HG02870 (cell line): ENCODE data around the gene MYH1.
"Not testable (repeated sequence)": the region's sequence is repeated elsewhere in the genome, so short reads cannot be mapped to it uniquely, and the experiment has no call there.

Source experiments
- ATAC-seq: cut with Tn5 transposase; IDR thresholded peaks from one replicate; pipeline ENCODE4 v1.9.1; 2021; ENCODE audit warnings: mild to moderate bottlenecking, moderate library complexity; ENCODE audit not compliant: unreplicated experiment

Gene MYH1

DNA sequence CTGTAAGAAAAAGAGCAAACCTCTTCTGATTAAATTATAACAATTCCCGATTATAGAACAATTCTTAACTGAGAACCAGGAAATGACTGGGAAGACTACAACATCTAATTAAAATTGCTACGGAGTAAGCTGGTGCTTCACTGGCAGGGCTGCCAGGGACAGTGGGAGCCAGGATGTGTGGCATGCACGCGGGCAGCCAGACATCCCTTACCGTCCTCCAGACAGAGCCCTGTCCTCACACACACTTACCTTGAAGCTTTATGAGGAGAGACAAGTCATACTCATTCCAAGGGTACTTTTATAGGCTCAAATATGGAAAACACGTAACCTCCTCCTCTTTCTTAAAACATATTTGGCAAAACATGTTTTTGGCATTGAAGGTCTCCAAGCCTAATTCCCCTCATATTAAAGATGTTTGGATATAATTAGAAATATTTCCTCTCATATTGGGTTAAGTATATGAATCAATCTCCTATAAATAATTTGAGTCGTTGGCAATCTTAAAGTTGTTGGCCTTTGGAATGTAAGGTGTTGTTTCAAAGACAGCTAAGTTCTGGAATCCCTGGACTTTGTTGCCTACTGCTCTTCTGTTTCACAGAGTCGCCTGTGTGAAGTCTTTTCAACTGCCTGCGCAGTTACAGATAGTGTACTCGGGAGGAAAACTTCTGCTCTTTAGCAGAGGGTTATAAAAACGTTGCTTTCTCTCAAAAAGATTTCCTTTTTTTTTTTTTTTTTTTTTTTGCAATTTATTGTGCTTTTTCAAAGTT lies at the start of gene MYH1:
TSS of gene MYH1 (minus strand) at position 272 of the 767 bp plus-strand sequence. CDS start 1,900 bp downstream, outside the sequence.
- no peak for ATAC-seq

DNA sequence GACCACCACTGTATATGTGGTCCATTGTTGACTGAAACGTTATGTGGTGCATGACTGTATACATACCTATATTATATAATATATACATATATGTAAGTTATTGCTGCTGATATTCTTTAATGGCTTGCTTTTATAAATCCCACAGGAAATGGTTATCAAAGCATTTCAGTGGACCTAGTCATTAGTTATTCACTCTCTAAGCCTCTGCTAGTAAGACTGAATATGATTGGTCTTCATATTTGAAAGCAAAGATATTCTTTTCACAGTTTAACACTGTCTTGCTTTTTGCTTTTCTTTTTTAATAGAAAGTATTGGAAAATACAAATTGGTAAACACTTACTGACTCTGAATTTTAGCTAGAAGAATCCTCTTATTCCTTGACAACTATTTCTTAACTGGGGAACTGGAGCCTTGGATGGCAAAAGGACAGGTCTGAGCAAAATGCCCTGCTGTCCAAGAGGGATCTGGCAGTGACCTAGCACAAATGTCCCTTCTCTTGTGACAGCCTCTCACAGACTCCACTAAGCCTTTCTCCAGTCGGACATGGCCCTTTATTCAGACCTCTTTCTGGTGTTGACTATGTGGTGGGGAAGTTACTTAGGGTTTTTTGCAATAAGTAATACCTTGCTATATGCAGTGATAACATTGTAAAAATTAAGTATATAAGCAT lies 45.8 kb upstream of the MYH1 start:
- ATAC-seq: no peak

DNA sequence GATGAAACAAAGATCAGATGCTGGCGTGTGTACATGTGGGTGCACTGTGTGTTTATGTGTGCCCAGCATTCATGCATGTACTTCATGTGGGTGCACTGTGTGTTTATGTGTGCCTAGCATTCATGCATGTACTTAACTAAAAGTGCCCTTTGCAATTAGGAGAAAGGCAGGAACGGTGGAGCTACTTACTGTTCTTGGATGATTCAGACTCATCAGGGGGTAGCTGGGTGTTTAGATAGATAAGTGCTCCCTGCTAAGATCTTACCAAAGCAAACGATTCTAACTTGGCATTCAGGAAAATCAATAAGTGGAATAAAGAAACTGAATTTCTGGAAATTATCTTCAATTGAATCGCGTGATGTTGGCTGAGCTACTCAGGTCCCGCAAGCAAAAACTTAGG lies 39.7 kb upstream of the MYH1 start:
- ATAC-seq: no peak

DNA sequence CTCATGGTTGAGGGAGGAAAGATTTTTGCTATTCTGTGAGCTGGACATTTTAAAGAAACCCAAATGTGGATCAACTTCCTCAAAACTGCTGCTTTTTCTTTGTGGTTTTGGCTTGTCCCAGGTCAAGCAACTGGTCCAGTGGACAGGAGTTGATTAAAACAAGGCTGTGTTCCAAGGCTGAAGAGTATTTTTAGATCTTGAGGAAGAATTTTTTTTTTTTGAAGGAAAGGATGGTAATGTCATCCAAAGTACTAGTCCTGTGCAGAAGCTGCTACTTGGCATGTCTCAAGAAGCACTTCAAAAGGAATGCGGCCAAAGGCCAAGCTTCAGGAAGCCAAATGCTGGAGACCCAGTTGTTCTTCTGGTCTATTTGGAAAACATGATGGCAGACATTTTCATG lies 39.1 kb upstream of the MYH1 start:
- ATAC-seq: no peak

DNA sequence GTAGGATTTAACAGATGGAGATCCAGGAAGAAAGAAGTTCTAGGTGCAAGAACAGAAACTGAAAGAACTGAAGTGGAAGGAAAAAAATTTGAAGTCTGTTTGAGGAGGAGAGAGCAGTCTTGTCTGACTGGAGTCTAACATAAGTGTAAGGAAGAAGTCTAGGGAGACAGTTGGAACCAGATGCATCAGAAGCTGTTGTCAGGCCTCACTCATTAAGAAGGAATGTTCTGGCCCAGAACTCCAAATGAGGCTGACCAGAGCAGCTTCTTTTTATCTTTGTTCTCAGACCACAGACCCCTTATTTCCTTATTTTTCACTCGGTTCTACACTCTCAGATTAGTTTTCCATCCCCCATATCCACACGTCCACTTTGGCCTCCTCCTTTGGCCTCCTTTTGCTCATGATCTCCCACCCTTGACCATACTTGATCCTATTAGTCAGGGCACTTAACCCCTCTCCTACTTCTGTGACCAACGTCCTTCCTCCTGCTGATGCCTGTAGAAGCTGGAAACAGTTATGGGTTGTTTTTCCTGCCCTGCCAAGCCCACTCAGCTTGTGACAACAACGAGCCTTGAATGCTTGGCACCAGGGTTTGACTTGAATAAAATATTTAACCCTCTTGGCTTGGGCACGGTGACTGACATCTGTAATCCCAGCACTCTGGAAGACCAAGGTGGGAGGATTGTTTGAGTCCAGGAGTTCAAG lies 38.1 kb upstream of the MYH1 start:
- no peak for ATAC-seq

DNA sequence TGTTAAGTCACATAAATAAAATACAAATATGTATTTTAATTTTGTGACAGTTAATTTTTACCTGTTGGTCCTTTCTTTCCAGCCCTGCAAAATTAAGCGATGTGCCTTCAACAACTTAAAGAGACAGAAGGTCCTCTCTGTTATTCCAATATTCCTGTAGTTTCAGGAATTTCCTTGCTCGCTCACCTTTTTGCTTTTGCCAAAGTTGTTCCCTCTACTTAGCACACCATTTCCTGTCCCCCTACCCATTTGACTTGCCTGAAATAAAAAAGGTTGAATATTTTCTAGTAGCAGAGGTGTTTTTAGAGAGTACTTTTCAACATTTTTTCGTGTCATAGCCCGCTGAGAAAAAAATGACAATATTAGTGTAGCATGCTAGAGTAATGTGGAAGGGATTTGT lies 31.7 kb upstream of the MYH1 start:
- no peak for ATAC-seq

DNA sequence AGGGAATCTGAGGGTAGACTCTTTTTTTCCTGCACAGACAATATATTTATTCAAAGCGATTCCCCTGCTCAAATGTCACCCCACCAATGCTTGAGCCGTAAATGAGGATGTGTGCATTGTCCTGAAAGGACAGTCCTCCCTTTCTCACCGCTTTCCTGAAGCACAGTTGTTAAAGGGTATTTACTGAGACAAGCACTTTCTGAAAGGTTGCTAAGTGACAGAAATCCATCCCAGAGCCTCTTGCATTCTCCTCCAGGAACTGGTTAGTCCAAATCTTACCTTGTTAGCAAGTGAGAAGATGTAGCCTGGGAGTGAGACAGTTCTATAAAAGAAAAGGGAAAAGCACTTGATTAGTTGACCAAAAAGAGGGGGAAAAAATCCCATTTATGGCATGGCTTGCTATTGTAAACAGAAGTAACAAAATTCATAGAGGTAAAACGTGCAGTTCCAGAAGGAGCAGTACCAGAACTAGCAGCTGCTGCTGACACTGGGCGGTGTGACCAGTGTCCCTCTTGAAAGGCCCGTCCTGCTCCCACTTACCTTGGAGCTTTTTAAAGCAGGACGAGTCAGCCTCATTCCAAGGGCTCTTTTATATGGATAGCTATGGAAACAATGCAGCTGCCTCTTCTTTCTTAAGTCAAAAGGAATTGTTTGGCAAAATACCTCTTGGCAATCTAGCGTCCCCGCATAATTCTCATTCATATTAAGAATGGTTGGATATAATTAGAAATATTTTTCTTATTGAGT lies 30.9 kb upstream of the MYH1 start, which contains the start of gene MYH2:
TSS of gene MYH2 (minus strand) at position 563 of the 747 bp plus-strand sequence. CDS start 1,738 bp downstream, outside the sequence.
- no peak for ATAC-seq

DNA sequence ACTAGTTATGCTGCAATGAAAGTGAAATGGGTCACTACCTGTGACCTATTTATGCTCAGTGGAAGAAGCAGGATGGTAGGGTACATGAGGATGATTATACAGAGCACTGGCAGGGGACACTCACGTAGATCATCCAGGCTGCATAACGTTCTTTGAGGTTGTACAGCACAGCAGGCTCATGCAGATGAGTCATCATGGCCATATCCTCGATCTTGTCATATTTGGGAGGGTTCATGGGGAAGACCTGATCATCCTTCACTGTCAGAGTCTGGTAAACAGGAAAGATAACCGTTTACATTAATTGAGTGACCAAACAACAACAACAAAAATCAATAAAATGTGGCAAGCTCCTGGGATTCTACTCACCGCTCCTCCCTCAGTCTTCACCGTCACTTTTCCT lies 29.0 kb upstream of the MYH1 start:
- no peak for ATAC-seq

DNA sequence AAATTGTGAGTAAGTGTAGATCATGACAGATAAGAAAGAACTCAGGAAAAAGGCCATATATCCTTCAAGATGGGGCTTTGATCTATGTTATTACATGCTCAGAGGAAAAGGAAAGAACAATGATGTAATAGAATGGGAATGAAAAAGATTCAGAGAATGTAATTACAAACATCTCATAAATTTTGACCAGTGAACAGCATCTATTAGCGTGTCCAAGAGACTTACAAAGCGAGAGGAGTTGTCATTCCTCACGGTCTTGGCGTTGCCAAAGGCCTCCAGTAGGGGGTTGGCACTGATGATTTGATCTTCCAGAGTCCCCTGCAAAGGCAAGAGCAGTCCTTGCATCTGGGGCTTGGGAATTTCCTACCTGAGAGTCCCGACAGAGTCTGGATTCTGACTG lies 25.1 kb upstream of the MYH1 start:
- not testable (repeated sequence) for ATAC-seq

DNA sequence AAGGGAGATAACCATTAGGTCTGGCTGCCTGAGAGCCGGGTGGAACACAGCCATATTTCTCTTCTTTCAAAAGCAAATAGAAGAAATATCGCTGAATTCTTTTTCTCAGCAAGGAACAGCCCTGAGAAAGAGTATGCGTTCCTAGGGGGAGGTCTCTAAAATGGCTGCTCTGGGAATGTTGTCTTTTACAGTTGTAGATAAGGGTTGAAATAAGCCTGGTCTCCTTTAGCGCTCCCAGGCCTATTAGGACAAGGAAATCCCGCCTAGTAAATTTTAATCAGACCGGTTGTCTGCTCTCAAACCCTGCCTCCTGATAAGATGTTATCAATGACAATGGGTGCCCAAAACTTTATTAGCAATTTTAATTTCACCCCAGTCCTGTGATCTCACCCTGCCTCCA lies 22.8 kb upstream of the MYH1 start:
- ATAC-seq: not testable (repeated sequence)

DNA sequence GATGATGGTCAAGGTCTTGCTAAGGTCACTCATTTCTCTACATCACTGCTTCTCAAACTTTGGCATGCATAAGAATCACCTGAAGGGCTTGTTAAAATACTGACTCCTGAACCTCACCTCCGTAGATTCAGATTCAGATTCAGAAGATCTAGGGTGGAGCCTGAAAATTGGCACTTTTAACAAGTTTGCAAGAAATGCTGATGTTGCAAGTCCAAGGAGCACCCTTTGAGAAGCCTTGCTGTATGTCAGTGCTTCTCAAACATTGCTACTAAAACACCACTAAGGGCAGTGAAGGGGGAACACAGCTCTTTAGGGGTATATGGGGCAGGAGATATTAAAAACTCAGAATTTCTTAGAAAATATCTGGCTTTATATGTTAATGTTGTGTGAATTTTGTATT lies 13.7 kb upstream of the MYH1 start:
- no peak for ATAC-seq

DNA sequence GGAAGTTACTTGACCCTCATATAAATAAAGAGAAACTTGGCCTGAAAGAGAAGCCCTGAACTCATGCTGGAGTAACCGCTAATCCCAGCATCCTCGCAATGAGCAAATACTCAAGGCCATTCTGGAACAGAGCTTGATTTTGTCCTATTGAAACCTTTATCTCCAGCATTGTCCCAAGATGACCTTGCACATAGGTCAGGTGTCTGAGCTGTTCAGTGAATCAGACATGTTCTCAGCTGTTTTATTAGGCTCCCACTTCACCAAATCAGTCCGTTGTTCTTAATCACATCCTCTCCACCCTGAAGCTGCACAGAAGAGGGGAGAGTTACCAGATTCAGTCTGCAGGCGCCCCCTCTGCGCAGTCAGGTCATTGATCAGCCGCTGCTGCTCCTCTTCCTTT lies 9.1 kb upstream of the MYH1 start:
- no peak for ATAC-seq

DNA sequence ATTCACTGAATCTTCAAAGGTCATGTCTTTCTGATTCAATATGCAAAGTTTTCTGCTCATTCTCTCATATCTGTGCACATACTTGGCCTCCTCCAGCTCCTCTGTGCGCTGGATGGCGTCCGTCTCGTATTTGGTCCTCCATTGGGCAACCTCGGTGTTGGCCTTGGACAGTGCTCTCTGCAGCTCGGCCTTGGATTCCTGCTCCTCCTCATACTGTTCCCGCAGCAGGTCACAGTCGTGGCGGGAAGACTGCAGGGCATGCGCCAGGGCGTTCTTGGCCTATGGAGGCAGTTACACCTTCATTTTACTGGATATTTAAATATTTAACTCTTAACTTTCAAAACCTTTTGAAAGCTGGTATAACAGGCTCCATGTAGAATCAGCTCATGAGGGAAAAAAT lies 8.2 kb upstream of the MYH1 start:
- no peak for ATAC-seq

DNA sequence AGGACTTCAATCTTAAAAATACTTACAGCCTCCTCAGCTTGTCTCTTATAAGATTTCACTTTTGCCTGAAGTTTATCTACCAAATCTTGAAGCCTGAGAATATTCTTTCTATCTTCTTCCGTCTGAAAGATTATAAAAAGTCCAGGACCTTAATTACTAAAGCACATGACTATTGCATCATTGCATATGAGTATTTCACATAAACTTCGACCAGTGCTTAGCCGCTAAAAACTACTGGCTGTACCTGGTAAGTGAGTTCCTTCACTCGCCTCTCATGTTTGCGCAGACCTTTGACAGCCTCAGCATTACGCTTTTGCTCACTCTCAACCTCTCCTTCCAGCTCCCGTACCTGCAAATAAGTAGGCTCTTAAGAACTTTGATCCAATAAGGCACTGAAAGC lies 4.7 kb upstream of the MYH1 start:
- ATAC-seq: no peak

DNA sequence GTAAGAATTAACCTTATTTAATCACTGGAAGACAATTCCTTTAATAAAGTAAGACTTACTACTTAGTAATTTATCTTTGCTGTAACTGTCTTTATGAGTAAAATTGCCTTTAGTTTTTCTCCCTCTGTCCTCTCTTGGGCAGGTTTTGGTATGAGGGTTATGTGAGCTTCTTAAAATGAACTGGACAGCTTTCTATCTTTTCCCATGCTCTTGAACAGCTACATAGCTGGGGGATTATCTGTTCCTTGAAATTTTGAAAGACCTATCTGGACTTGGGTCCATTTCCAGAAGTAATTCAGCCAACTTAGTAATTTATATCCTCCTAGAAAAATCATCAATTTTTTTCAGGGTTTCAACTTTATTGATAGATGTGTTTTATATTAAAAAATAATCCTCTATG lies 3.6 kb upstream of the MYH1 start:
- no peak for ATAC-seq

DNA sequence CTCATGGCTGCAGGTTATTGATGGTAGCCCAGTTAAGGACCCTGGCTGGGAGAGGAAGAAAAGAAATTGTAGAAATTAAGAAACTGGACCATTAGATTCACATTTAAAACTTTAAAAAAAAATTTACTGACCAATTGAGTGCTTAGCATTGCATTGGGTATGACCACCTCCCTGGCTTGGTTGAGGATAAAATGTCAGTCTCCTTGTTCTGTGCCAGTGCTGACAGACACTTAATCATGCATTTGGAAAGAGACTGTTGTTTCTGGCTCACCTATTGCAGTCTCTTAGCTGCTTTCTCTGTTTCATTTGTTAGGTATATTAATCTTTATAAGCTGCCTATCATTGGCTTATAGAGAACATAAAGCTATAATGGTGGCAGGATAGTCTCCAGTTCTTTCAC lies 1.7 kb downstream of the MYH1 start:
- ATAC-seq: no peak

DNA sequence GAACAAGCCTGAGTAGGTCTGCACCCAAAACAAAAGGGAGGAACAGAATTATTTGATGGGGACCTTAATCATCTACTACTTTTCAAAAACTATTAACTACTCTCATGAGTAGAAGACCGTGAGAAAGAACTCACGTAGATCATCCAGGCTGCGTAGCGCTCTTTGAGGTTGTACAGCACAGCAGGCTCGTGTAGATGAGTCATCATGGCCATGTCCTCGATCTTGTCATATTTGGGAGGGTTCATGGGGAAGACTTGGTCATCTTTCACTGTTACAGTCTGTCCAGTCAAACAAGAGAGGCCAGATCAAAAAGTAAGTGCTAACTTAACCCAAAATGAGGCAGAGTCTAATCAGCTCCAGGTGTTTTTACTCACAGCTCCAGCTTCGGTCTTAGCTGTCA lies 2.3 kb downstream of the MYH1 start:
- ATAC-seq: no peak

DNA sequence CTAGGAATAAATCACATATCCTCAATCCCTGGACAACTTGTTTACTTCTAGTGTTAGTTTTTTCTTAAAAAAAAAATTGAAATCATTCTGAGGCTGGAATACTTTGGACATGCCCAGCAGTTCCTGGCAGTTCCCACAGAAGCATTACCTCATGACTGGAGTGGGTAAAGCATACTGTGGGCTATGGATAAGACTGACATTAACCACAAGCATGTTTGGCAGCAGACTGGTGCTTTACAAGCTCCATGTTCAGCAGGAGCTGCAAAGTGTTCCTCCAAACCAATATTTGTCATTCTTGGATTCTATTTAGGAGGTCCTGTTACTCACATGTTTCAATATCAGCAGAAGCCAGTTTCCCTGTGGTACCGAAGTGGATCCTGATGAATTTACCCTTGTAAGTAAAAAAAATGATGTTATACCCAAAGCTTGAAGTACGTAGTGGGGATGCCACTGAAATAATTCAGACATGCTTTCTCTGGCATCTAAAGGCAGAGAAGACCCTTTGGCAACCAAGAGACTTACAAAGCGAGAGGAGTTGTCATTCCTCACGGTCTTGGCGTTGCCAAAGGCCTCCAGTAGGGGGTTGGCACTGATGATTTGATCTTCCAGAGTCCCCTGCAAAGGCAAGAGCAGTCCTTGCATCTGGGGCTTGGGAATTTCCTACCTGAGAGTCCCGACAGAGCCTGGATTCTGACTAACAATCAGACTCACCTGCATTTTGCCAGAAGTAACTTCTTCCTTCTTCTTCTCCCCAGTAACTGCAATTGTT lies 4.9 kb downstream of the MYH1 start:
- ATAC-seq: no peak

DNA sequence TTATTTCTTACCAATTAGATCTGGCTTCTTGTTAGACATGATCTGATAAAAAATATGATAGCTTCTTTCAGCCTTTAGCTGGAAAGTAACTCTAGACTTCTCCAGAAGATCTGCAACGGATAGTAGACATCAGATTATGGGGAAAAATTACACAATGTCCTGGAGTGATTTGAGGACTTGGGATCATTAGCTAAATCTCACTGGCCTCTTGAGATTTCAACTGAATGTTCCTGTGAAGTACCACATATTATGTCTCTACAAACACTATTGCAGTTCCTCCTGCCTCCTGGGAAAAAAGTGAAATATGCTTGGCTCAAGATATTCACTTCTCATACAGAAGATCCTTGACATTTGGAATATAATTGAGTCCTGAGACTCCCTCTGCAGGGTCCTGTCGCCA lies 5.5 kb downstream of the MYH1 start:
- no peak for ATAC-seq

DNA sequence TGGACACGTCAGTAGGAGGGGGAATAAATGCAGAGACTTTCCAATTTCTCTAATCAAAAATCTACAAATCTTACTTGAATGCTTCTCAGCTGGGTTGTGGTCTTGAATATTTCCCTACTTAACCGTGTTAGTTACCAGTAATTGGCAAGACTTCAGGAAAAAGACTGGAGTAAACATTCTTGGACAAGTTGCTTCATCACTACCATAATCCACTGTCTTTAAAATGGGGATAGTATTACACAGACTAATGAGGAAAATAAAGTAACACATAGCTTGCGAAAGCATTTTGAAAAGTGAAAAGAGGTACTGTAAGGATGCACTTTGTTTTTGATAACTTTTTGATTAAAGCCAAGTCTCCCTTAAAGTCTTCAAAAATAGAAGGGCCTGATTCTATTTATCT lies 18.4 kb downstream of the MYH1 start:
- no peak for ATAC-seq
